ENCODE results near the gene IQSEC1. TPM values are rescaled to one million over a fixed set of nuclear protein-coding genes. Genes with fewer than 3 reads are reported as not detected.

Gene IQSEC1
- total RNA-seq, 1 experiment from 2014 or later: 28.1 TPM

- no peaks in the 10 kb centered on the region for H4K20me1 ChIP-seq (ENCODE audit: insufficient read depth)
- H3K27ac ChIP-seq (ENCODE audit: low read depth, low read length): no peak overlapping the region
- intact Hi-C loops (cut with micrococcal nuclease): no loop called here
- no peaks in the 10 kb centered on the region for H3K9me2 ChIP-seq (ENCODE audit: insufficient read depth)
- CTCF ChIA-PET: interaction anchor here (4.5 kb wide), 1 partner anchor 13 kb away, joined by 35 read pairs; no protein-coding TSS in a partner anchor
- H3K9me3 ChIP-seq (ENCODE audit: control insufficient read depth in 1 of 2, insufficient read depth in 1 of 2, low read depth in 1 of 2, low read length in 2 of 2): no peaks in the 10 kb centered on the region
- no peaks in the 10 kb centered on the region for H3K79me2 ChIP-seq (ENCODE audit: insufficient read depth, low read length)
- no peak overlapping the region for H3K4me2 ChIP-seq (ENCODE audit: low read length)
- BruUV-seq (replicated peaks): no TSS peak
- no peak overlapping the region for H3K9ac ChIP-seq (ENCODE audit: low read length)
- ATAC-seq (no peak), DNase-seq (ENCODE audit: low read depth, low spot score) (no peak)
- TF ChIP-seq, protein P1, sequence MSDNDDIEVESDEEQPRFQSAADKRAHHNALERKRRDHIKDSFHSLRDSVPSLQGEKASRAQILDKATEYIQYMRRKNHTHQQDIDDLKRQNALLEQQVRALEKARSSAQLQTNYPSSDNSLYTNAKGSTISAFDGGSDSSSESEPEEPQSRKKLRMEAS (IDR thresholded peaks at IDR 0.05): no peak
- TF ChIP-seq EZH2 (IDR thresholded peaks at IDR 0.05): no peak
- no peak for TF ChIP-seq RAD21 (IDR thresholded peaks at IDR 0.05; ENCODE audit: low read depth)
- TF ChIP-seq EGR1 (IDR thresholded peaks at IDR 0.05; ENCODE audit: low read depth): no peak
- no peak for TF ChIP-seq TCF7L2 (IDR thresholded peaks at IDR 0.05; ENCODE audit: borderline replicate concordance, extremely low read depth, insufficient read depth, insufficient read length)
- no peak for TF ChIP-seq EZH2phosphoT487 (IDR thresholded peaks at IDR 0.05; ENCODE audit: borderline replicate concordance)
- no peak for TF ChIP-seq POLR2AphosphoS5 (IDR thresholded peaks at IDR 0.05; ENCODE audit: low read depth, low read length)
- TF ChIP-seq, protein P2, sequence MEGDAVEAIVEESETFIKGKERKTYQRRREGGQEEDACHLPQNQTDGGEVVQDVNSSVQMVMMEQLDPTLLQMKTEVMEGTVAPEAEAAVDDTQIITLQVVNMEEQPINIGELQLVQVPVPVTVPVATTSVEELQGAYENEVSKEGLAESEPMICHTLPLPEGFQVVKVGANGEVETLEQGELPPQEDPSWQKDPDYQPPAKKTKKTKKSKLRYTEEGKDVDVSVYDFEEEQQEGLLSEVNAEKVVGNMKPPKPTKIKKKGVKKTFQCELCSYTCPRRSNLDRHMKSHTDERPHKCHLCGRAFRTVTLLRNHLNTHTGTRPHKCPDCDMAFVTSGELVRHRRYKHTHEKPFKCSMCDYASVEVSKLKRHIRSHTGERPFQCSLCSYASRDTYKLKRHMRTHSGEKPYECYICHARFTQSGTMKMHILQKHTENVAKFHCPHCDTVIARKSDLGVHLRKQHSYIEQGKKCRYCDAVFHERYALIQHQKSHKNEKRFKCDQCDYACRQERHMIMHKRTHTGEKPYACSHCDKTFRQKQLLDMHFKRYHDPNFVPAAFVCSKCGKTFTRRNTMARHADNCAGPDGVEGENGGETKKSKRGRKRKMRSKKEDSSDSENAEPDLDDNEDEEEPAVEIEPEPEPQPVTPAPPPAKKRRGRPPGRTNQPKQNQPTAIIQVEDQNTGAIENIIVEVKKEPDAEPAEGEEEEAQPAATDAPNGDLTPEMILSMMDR (IDR thresholded peaks at IDR 0.05 in 2 of 3, conservative IDR thresholded peaks at IDR 0.05 in 1 of 3; ENCODE audit: borderline replicate concordance in 1 of 3, insufficient read depth in 1 of 3, low read depth in 2 of 3, low read length in 2 of 3): no peak
- no peak for TF ChIP-seq SP1 (IDR thresholded peaks at IDR 0.05; ENCODE audit: low read depth)
- TF ChIP-seq SIN3A (IDR thresholded peaks at IDR 0.05; ENCODE audit: low read depth): no peak
- no peak for TF ChIP-seq POLR2A (IDR thresholded peaks at IDR 0.05; ENCODE audit: borderline replicate concordance, extremely low read depth, insufficient read depth, insufficient read length)
- TF ChIP-seq, protein P3, sequence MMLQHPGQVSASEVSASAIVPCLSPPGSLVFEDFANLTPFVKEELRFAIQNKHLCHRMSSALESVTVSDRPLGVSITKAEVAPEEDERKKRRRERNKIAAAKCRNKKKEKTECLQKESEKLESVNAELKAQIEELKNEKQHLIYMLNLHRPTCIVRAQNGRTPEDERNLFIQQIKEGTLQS (IDR thresholded peaks at IDR 0.05): no peak
- no peak for TF ChIP-seq ZFX (IDR thresholded peaks at IDR 0.05)
- TF ChIP-seq CBX3 (IDR thresholded peaks at IDR 0.05; ENCODE audit: low read depth): no peak
- TF ChIP-seq ELF1 (IDR thresholded peaks at IDR 0.05; ENCODE audit: borderline replicate concordance, low read depth): no peak
- TF ChIP-seq YY1 (IDR thresholded peaks at IDR 0.05; ENCODE audit: extremely low read depth, insufficient replicate concordance, low read depth, low read length): no peak
- TF ChIP-seq JUND (IDR thresholded peaks at IDR 0.05): no peak
- TF ChIP-seq, protein P4, sequence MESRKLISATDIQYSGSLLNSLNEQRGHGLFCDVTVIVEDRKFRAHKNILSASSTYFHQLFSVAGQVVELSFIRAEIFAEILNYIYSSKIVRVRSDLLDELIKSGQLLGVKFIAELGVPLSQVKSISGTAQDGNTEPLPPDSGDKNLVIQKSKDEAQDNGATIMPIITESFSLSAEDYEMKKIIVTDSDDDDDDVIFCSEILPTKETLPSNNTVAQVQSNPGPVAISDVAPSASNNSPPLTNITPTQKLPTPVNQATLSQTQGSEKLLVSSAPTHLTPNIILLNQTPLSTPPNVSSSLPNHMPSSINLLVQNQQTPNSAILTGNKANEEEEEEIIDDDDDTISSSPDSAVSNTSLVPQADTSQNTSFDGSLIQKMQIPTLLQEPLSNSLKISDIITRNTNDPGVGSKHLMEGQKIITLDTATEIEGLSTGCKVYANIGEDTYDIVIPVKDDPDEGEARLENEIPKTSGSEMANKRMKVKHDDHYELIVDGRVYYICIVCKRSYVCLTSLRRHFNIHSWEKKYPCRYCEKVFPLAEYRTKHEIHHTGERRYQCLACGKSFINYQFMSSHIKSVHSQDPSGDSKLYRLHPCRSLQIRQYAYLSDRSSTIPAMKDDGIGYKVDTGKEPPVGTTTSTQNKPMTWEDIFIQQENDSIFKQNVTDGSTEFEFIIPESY (IDR thresholded peaks at IDR 0.05; ENCODE audit: extremely low read depth, insufficient replicate concordance, low read length): no peak
- H2AFZ ChIP-seq (ENCODE audit: low read depth, low read length, poor library complexity, severe bottlenecking): no peak overlapping the region
- H3K4me1 ChIP-seq (ENCODE audit: control insufficient read depth in 1 of 2, insufficient read depth in 2 of 2, low read length in 2 of 2): peaks cover 2 to 14% of the 10 kb centered on the region in 2 experiments; a peak in 3 of 4 replicates
- H3K36me3 ChIP-seq (ENCODE audit: control insufficient read depth in 1 of 2, insufficient read depth in 2 of 2, low read length in 2 of 2): no peaks in the 10 kb centered on the region
- no peak overlapping the region for H3K4me3 ChIP-seq (replicated peaks in 1 of 2; ENCODE audit: low read depth in 1 of 2, low read length in 2 of 2)
- POLR2A ChIA-PET: no interaction called here
- no peaks in the 10 kb centered on the region for H3K27me3 ChIP-seq (ENCODE audit: insufficient read depth, low read length)
- RAD21 ChIA-PET (ENCODE audit: low non-redundant PET in 1 of 2, low total read pairs in 2 of 2, uncharacterized antibody in 2 of 2, unreplicated experiment in 2 of 2): no interaction called here
Measured at GRCh38 chr3:12981306-12982275, 91.6 kb downstream of the IQSEC1 start.
